ENCODE data around the gene ZNF423.

Gene ZNF423

DNA sequence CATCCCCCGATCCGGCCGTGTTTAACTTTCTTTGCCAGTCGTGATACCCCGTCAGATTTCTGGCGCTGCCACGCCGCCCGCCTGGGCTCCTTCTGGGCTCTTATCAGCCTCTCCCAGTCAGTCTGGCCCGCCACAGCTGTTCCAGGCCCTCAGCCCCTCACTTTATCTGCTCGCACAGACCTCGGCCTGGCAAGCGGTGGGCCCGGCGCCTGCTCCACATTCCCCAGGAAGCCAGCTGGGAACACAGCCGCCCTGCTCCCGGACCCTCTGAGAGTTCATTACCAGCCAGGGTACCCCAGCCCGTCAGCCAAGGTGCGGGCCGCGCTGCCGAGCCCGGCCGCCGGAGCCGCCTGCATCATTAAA is 157.5 kb downstream of the ZNF423 start:
- H3K9ac ChIP-seq (ENCODE audit: low read length) = no peak overlapping the region
- H3K27ac ChIP-seq (ENCODE audit: low read depth, low read length, poor library complexity, severe bottlenecking) = no peak overlapping the region
- H3K4me3 ChIP-seq (ENCODE audit: low read depth, low read length, poor library complexity, severe bottlenecking) = no peak overlapping the region

DNA sequence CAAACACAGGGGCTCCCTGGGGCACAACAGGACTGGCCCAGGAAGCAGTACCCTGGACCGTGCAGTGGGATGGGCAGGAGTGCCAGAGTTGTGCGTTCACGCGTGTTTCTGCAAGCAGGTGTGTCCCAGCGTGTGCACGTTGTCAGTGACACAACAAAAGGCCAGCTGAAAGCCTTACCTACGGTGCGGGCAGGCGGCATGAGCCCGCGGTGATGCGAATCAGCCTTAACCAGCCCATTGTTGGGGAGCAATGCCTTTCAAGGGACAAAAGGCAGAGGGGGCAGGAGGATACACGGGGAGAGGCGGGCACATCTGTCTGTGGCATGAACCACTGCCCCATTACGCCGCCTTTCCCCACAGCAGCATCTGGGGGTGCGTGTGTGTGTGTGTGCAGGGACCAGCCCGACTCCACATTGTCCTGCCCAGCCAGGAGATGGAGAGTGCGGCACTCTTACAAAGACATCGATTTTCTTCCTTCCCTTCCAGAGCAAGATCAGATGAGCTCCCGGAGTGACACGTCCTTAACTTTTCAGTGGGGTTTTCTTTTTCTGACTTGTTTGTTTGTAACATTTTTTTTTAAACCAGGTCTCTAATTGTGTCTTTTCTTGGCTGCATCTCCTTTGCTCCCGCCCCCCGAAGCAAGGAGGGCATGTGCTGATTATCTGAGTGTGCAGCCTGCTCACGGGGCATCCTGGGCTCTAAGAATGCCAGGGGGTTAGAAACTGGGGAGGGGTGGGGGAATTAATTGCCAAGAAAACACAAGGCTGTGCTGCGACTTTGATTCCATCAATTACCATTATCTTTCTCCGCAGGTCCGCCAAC is 158.1 kb downstream of the ZNF423 start:
- Histone ChIP-seq H3K9me2 (ENCODE audit: low read depth, low read length) (no peaks in the 10 kb centered on the region), H3K27me3 (ENCODE audit: insufficient read depth, low read length) (no peaks in the 10 kb centered on the region), H2AFZ (ENCODE audit: low read length) (no peak overlapping the region), H3K36me3 (ENCODE audit: insufficient read depth, low read length) (no peaks in the 10 kb centered on the region), H3K4me3 (ENCODE audit: low read depth, low read length, poor library complexity, severe bottlenecking) (no peak overlapping the region), H3K79me2 (ENCODE audit: insufficient read depth, low read length) (no peaks in the 10 kb centered on the region), H3K4me1 (ENCODE audit: insufficient read depth, low read length, severe bottlenecking) (no peaks in the 10 kb centered on the region), H4K20me1 (ENCODE audit: insufficient read depth, low read length) (no peaks in the 10 kb centered on the region), H3K4me2 (ENCODE audit: low read length) (no peak overlapping the region), H3F3A (ENCODE audit: insufficient read depth, low read length) (no peaks in the 10 kb centered on the region), H3K27ac (ENCODE audit: low read depth, low read length, poor library complexity, severe bottlenecking) (no peak overlapping the region), H3K9me3 (ENCODE audit: low read length) (no peaks in the 10 kb centered on the region), H3K9ac (ENCODE audit: low read length) (no peak overlapping the region)
- no peak for TF ChIP-seq EZH2 (IDR thresholded peaks at IDR 0.05; ENCODE audit: borderline replicate concordance, low read length)
- TF ChIP-seq, protein P1, sequence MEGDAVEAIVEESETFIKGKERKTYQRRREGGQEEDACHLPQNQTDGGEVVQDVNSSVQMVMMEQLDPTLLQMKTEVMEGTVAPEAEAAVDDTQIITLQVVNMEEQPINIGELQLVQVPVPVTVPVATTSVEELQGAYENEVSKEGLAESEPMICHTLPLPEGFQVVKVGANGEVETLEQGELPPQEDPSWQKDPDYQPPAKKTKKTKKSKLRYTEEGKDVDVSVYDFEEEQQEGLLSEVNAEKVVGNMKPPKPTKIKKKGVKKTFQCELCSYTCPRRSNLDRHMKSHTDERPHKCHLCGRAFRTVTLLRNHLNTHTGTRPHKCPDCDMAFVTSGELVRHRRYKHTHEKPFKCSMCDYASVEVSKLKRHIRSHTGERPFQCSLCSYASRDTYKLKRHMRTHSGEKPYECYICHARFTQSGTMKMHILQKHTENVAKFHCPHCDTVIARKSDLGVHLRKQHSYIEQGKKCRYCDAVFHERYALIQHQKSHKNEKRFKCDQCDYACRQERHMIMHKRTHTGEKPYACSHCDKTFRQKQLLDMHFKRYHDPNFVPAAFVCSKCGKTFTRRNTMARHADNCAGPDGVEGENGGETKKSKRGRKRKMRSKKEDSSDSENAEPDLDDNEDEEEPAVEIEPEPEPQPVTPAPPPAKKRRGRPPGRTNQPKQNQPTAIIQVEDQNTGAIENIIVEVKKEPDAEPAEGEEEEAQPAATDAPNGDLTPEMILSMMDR (IDR thresholded peaks at IDR 0.05; ENCODE audit: low read length) = no peak

More for the DNA sequence above, 157.5 kb downstream of the ZNF423 start:
- Histone ChIP-seq H3F3A (ENCODE audit: insufficient read depth, low read length) (no peaks in the 10 kb centered on the region), H3K9me3 (ENCODE audit: low read length) (no peaks in the 10 kb centered on the region), H2AFZ (ENCODE audit: low read length) (no peak overlapping the region), H3K4me2 (ENCODE audit: low read length) (no peak overlapping the region), H3K36me3 (ENCODE audit: insufficient read depth, low read length) (no peaks in the 10 kb centered on the region), H3K4me1 (ENCODE audit: insufficient read depth, low read length, severe bottlenecking) (no peaks in the 10 kb centered on the region), H3K79me2 (ENCODE audit: insufficient read depth, low read length) (no peaks in the 10 kb centered on the region), H3K27me3 (ENCODE audit: insufficient read depth, low read length) (no peaks in the 10 kb centered on the region), H3K9me2 (ENCODE audit: low read depth, low read length) (no peaks in the 10 kb centered on the region), H4K20me1 (ENCODE audit: insufficient read depth, low read length) (no peaks in the 10 kb centered on the region)
- TF ChIP-seq, protein P1 (IDR thresholded peaks at IDR 0.05; ENCODE audit: low read length) = no peak
- TF ChIP-seq EZH2 (IDR thresholded peaks at IDR 0.05; ENCODE audit: borderline replicate concordance, low read length) = no peak

DNA sequence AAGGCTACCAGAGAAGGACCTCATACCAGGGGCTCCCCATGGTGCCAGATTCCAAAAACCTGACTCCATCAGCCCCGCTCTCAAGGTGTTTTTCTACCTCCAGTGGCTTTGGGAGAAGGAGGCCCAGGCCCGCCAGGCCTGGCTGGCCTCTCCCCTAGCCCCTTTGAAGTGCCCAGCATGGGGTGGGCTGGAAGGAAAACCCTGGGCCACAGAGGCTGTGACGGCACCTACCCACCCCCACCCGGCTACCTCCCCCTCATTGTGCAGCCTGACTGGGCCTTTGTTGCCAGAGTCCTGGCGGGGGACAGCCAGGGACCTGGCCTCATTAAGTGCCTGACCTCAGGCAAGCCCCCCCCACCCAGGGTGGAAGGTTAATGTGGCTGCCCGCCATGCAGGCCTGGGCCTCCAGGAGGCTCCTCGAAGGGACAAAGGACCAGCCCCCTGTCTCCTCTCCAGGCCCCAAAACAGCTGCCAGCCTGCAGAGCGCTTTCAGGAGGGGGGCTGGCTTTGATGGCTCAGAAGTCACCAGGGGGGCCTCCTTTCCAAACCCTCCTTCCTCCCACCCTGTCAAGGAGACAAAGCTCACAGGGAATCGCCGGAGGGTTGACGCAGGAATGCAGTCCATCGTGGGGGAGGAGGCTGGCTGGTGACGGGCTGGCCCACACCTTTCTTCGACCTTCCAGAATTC is 159.4 kb downstream of the ZNF423 start:
- Histone ChIP-seq H3K4me1 (ENCODE audit: insufficient read depth, low read length, severe bottlenecking) (no peaks in the 10 kb centered on the region), H2AFZ (ENCODE audit: low read length) (no peak overlapping the region), H4K20me1 (ENCODE audit: insufficient read depth, low read length) (no peaks in the 10 kb centered on the region), H3K79me2 (ENCODE audit: insufficient read depth, low read length) (no peaks in the 10 kb centered on the region), H3K27ac (ENCODE audit: low read depth, low read length, poor library complexity, severe bottlenecking) (no peak overlapping the region), H3K4me2 (ENCODE audit: low read length) (no peak overlapping the region), H3K4me3 (ENCODE audit: low read depth, low read length, poor library complexity, severe bottlenecking) (no peak overlapping the region), H3K27me3 (ENCODE audit: insufficient read depth, low read length) (no peaks in the 10 kb centered on the region), H3F3A (ENCODE audit: insufficient read depth, low read length) (no peaks in the 10 kb centered on the region), H3K36me3 (ENCODE audit: insufficient read depth, low read length) (no peaks in the 10 kb centered on the region), H3K9ac (ENCODE audit: low read length) (no peak overlapping the region), H3K9me3 (ENCODE audit: low read length) (no peaks in the 10 kb centered on the region), H3K9me2 (ENCODE audit: low read depth, low read length) (no peaks in the 10 kb centered on the region)
- no peak for TF ChIP-seq EZH2 (IDR thresholded peaks at IDR 0.05; ENCODE audit: borderline replicate concordance, low read length)
- TF ChIP-seq, protein P1 (IDR thresholded peaks at IDR 0.05; ENCODE audit: low read length) = no peak
